DND-41 (cell line): Measurements from ENCODE around the gene ZNF32.

Experiments
- ATAC-seq: fragments of 200-7000 bp; cut with Tn5 transposase; 3 replicates; pipeline ENCODE4 v1.9.1; 2021; ENCODE audit warnings: low read depth; ENCODE audit not compliant: insufficient read depth
- DNase-seq: peaks from one replicate; pipeline ENCODE4 v3.0.0-alpha.2; 2020
- H2AFZ ChIP-seq: 2 replicates; pipeline ENCODE4 v1.6.0; 2012; ENCODE audit warnings: low read depth, low read length
- H3K27ac ChIP-seq: 2 replicates; pipeline ENCODE4 v1.5.1; 2012; ENCODE audit warnings: low read length, inconsistent platforms
- H3K27me3 ChIP-seq: fragments of 200-600 bp; sonication (generic); 2 replicates; pipeline ENCODE4 v1.6.0; 2012; ENCODE audit warnings: low read length, mild to moderate bottlenecking, inconsistent platforms; ENCODE audit not compliant: insufficient read depth, poor library complexity
- H3K36me3 ChIP-seq: 2 replicates; pipeline ENCODE4 v1.5.1; 2012; ENCODE audit warnings: low read length, inconsistent platforms; ENCODE audit not compliant: insufficient read depth
- H3K4me1 ChIP-seq: 2 replicates; pipeline ENCODE4 v1.5.1; 2012; ENCODE audit warnings: mild to moderate bottlenecking, low read length; ENCODE audit not compliant: insufficient read depth
- H3K4me2 ChIP-seq: 2 replicates; pipeline ENCODE4 v1.6.0; 2012; ENCODE audit warnings: mild to moderate bottlenecking, moderate library complexity, low read length, inconsistent platforms; ENCODE audit not compliant: insufficient read depth
- H3K4me3 ChIP-seq, 2 experiments: fragments of 200-600 bp in 1 of 2; shearing (Covaris generic) in 1 of 2; 2 replicates each; pipeline ENCODE4 v1.5.1; 2012 to 2016; ENCODE audit warnings: inconsistent platforms in 2 of 2, low read length in 2 of 2, mild to moderate bottlenecking in 2 of 2, low read depth in 1 of 2, moderate library complexity in 1 of 2
- H3K79me2 ChIP-seq: 2 replicates; pipeline ENCODE4 v1.6.0; 2012; ENCODE audit warnings: low read length, inconsistent platforms; ENCODE audit not compliant: insufficient read depth
- H3K9ac ChIP-seq: 2 replicates; pipeline ENCODE4 v1.6.0; 2012; ENCODE audit warnings: low read depth, mild to moderate bottlenecking, inconsistent platforms, low read length, moderate library complexity
- H3K9me3 ChIP-seq: 2 replicates; pipeline ENCODE4 v1.5.1; 2012; ENCODE audit warnings: low read length, moderate library complexity, mild to moderate bottlenecking, inconsistent platforms; ENCODE audit not compliant: insufficient read depth, severe bottlenecking
- H4K20me1 ChIP-seq: 2 replicates; pipeline ENCODE4 v1.6.0; 2012; ENCODE audit warnings: low read length; ENCODE audit not compliant: insufficient read depth
- EZH2 ChIP-seq: IDR thresholded peaks from 3 replicates; pipeline ENCODE4 v1.6.1; 2012; ENCODE audit warnings: borderline replicate concordance, low read depth, mild to moderate bottlenecking, moderate library complexity, low read length, inconsistent platforms; ENCODE audit not compliant: severe bottlenecking
- TF ChIP-seq, protein P1 (sequence below): IDR thresholded peaks from 2 replicates; pipeline ENCODE4 v1.5.1; 2012; ENCODE audit warnings: borderline replicate concordance, low read length, moderate library complexity, mild to moderate bottlenecking; ENCODE audit not compliant: poor library complexity, severe bottlenecking; ENCODE audit errors: extremely low read depth

ZNF32 gene

DNA sequence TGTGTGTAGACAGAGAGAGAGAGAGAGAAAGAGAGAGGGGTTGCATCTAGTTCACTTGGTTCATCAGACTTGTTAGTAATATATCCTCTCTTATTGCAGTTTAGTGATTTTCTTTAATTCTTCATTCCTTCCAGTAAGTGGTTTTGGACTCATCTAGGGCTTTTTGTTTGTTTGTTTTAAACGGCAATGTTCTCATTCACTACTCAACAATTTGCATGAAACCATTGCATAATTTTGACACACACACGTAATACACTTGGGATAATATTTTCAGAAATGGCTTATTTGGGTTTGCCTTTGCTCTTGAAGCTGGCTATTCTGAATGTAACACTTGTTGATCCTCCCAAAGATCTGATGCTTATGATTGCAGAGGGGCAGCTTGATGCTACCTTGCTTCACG is 16.4 kb upstream of the ZNF32 start:
- Histone ChIP-seq H3K79me2 (no peaks in the 10 kb centered on the region), H3K9ac (no peak overlapping the region), H3K36me3 (no peaks in the 10 kb centered on the region), H3K9me3 (no peaks in the 10 kb centered on the region), H3K4me2 (no peak overlapping the region), H3K27ac (no peak overlapping the region), H4K20me1 (no peaks in the 10 kb centered on the region), H2AFZ (no peak overlapping the region), H3K4me3 (no peak overlapping the region), H3K27me3 (no peaks in the 10 kb centered on the region), H3K4me1 (no peaks in the 10 kb centered on the region)
- DNase-seq (no peak), ATAC-seq (no peak)
- TF ChIP-seq, protein P1, sequence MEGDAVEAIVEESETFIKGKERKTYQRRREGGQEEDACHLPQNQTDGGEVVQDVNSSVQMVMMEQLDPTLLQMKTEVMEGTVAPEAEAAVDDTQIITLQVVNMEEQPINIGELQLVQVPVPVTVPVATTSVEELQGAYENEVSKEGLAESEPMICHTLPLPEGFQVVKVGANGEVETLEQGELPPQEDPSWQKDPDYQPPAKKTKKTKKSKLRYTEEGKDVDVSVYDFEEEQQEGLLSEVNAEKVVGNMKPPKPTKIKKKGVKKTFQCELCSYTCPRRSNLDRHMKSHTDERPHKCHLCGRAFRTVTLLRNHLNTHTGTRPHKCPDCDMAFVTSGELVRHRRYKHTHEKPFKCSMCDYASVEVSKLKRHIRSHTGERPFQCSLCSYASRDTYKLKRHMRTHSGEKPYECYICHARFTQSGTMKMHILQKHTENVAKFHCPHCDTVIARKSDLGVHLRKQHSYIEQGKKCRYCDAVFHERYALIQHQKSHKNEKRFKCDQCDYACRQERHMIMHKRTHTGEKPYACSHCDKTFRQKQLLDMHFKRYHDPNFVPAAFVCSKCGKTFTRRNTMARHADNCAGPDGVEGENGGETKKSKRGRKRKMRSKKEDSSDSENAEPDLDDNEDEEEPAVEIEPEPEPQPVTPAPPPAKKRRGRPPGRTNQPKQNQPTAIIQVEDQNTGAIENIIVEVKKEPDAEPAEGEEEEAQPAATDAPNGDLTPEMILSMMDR, result no peak
- no peak for TF ChIP-seq EZH2

GRCh38 chr10:43658227-43658626 is 9.5 kb upstream of the ZNF32 start:
- H3K4me3 ChIP-seq, result no peak overlapping the region
- no peaks in the 10 kb centered on the region for H3K4me1 ChIP-seq
- TF ChIP-seq, protein P1, result no peak
- no peak for TF ChIP-seq EZH2
- no peak overlapping the region for H3K27ac ChIP-seq
- no peaks in the 10 kb centered on the region for H3K9me3 ChIP-seq
- H3K27me3 ChIP-seq, result peaks cover 6% of the 10 kb centered on the region
- no peaks in the 10 kb centered on the region for H4K20me1 ChIP-seq
- ATAC-seq, result no peak
- H2AFZ ChIP-seq, result no peak overlapping the region
- no peaks in the 10 kb centered on the region for H3K36me3 ChIP-seq
- H3K79me2 ChIP-seq, result no peaks in the 10 kb centered on the region
- no peak for DNase-seq
- no peak overlapping the region for H3K4me2 ChIP-seq
- H3K9ac ChIP-seq, result no peak overlapping the region

GRCh38 chr10:43655311-43655710 is 6.6 kb upstream of the ZNF32 start:
- no peaks in the 10 kb centered on the region for H4K20me1 ChIP-seq
- H2AFZ ChIP-seq, result no peak overlapping the region
- H3K27ac ChIP-seq, result no peak overlapping the region
- TF ChIP-seq, protein P1, result no peak
- no peak for TF ChIP-seq EZH2
- H3K4me1 ChIP-seq, result no peaks in the 10 kb centered on the region
- H3K9ac ChIP-seq, result no peak overlapping the region
- DNase-seq (no peak), ATAC-seq (no peak)
- no peaks in the 10 kb centered on the region for H3K36me3 ChIP-seq
- peaks cover 6% of the 10 kb centered on the region for H3K27me3 ChIP-seq
- no peaks in the 10 kb centered on the region for H3K79me2 ChIP-seq
- H3K9me3 ChIP-seq, result no peaks in the 10 kb centered on the region
- H3K4me3 ChIP-seq, result no peak overlapping the region
- no peak overlapping the region for H3K4me2 ChIP-seq

DNA sequence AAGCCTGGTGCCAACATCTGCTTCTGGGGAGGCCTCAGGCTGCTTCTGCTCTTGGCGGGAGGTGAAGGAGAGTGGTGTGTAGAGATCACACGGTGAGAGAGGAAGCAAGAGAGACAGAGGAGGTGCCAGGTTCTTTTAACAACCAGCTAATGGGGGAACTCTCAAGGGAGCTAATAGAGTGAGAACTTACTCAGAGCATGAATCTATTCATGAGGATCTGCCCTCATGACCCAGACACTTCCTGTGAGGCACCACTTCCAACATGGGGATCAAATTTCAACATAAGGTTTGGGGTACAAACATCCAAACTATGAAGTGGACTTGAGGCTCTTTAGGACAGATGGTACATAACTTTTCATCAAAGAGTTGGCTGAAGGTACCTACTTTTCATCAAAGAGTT is 5.1 kb upstream of the ZNF32 start:
- H3K9ac ChIP-seq, result no peak overlapping the region
- ATAC-seq (no peak), DNase-seq (no peak)
- peaks cover 12% of the 10 kb centered on the region for H3K4me1 ChIP-seq
- no peaks in the 10 kb centered on the region for H3K79me2 ChIP-seq
- no peak overlapping the region for H2AFZ ChIP-seq
- H3K9me3 ChIP-seq, result no peaks in the 10 kb centered on the region
- no peaks in the 10 kb centered on the region for H4K20me1 ChIP-seq
- TF ChIP-seq, protein P1, result no peak
- no peak for TF ChIP-seq EZH2
- no peak overlapping the region for H3K4me3 ChIP-seq
- peaks cover 6% of the 10 kb centered on the region for H3K27me3 ChIP-seq
- no peak overlapping the region for H3K27ac ChIP-seq
- H3K4me2 ChIP-seq, result no peak overlapping the region
- no peaks in the 10 kb centered on the region for H3K36me3 ChIP-seq
